Astrocyte (in vitro differentiated cells and primary cell): Measurements from ENCODE around the gene KY.

ENCODE experiments used
- CTCF ChIP-seq: IDR thresholded peaks from 2 replicates; pipeline ENCODE4 v1.5.1; 2011; ENCODE audit warnings: low read depth, mild to moderate bottlenecking, inconsistent platforms, low read length, moderate library complexity; ENCODE audit not compliant: insufficient read depth
- EZH2 ChIP-seq: IDR thresholded peaks from 2 replicates; pipeline ENCODE4 v1.6.1; 2012; ENCODE audit warnings: mild to moderate bottlenecking, low read length, inconsistent platforms; ENCODE audit not compliant: insufficient read depth

- TF ChIP-seq CTCF (no peak), EZH2 (no peak)
Measured at GRCh38 chr3:134597390-134597970, 53.3 kb downstream of the KY start.
